Calu3 (cell line): ENCODE data around the gene PLEKHA5. TPM values are rescaled to one million over a fixed set of nuclear protein-coding genes. Genes with fewer than 3 reads are reported as not detected.

Source experiments
- BruUV-seq: library from RNA; stranded (reverse); fragments of 400-500 nt; replicated peaks from 2 replicates; lab custom pipeline; 2021; lab: Mats Ljungman, UMichigan
- CTCF ChIA-PET: fragments of 300-600 bp; sonication (Branson Sonifier 250); formaldehyde crosslinking; loops from one replicate; lab custom pipeline; 2022; ENCODE audit warnings: antibody characterized with exemption; lab: Charles Lee
- DNase-seq: peaks from one replicate; pipeline ENCODE4 v3.0.0; 2022
- H3K27ac Mint-ChIP-seq: one replicate; pipeline ENCODE4 v1.8.0; 2022; ENCODE audit warnings: mixed read lengths; ENCODE audit not compliant: unreplicated experiment
- H3K27me3 Mint-ChIP-seq: one replicate; pipeline ENCODE4 v1.8.0; 2022; ENCODE audit warnings: mixed read lengths; ENCODE audit not compliant: unreplicated experiment
- H3K36me3 Mint-ChIP-seq: one replicate; pipeline ENCODE4 v1.8.0; 2022; ENCODE audit warnings: mild to moderate bottlenecking, moderate library complexity, mixed read lengths; ENCODE audit not compliant: insufficient read depth, unreplicated experiment
- H3K4me1 Mint-ChIP-seq: one replicate; pipeline ENCODE4 v1.8.0; 2022; ENCODE audit warnings: mild to moderate bottlenecking, low read depth, mixed read lengths; ENCODE audit not compliant: unreplicated experiment
- H3K4me3 Mint-ChIP-seq: one replicate; pipeline ENCODE4 v1.8.0; 2022; ENCODE audit warnings: mild to moderate bottlenecking, low read depth, moderate library complexity, mixed read lengths; ENCODE audit not compliant: unreplicated experiment
- H3K9me3 Mint-ChIP-seq: one replicate; pipeline ENCODE4 v1.8.0; 2022; ENCODE audit warnings: low read depth, mixed read lengths; ENCODE audit not compliant: unreplicated experiment
- intact Hi-C: fragments of 100-400 bp; cut with micrococcal nuclease; formaldehyde crosslinking; loops from one replicate; pipeline ENCODE4 v1.10.0; 2022; ENCODE audit not compliant: unreplicated experiment
- total RNA-seq: library from RNA; stranded (reverse); gene quantifications from 2 replicates; pipeline ENCODE4 v1.2.3, GENCODE V29; 2022
- TF ChIP-seq, protein P1 (sequence below): fragments of 200-600 bp; IDR thresholded peaks from one replicate; pipeline ENCODE4 v1.8.0; 2022; ENCODE audit warnings: antibody characterized with exemption; ENCODE audit not compliant: unreplicated experiment

PLEKHA5 gene
- total RNA-seq, 1 experiment from 2014 or later: 57.9 TPM

DNA sequence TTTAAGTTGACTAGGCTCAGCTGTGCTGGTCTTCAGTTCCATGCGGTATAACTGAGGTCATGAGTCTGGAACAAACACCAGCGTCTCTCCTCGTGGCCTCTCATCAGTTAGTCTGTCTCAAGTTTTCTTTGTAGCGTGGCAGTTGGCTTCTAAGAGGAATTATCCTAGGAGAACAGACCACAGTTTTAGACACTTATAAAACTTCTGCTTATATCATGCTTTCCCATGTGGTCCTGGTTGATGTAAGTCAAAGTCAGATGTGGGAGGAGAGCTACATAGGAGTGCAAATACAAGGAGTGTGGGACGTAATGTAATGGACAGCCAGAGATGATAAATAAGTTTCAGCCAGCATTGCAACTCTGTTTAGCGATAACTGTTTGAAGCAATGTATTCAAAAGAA, 14.8 kb downstream of the PLEKHA5 start:
- TF ChIP-seq, protein P1, sequence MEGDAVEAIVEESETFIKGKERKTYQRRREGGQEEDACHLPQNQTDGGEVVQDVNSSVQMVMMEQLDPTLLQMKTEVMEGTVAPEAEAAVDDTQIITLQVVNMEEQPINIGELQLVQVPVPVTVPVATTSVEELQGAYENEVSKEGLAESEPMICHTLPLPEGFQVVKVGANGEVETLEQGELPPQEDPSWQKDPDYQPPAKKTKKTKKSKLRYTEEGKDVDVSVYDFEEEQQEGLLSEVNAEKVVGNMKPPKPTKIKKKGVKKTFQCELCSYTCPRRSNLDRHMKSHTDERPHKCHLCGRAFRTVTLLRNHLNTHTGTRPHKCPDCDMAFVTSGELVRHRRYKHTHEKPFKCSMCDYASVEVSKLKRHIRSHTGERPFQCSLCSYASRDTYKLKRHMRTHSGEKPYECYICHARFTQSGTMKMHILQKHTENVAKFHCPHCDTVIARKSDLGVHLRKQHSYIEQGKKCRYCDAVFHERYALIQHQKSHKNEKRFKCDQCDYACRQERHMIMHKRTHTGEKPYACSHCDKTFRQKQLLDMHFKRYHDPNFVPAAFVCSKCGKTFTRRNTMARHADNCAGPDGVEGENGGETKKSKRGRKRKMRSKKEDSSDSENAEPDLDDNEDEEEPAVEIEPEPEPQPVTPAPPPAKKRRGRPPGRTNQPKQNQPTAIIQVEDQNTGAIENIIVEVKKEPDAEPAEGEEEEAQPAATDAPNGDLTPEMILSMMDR: no peak
- Mint-ChIP-seq H3K4me1 (peaks cover 34% of the 10 kb centered on the region), H3K9me3 (no peaks in the 10 kb centered on the region), H3K27me3 (no peaks in the 10 kb centered on the region), H3K27ac (peak overlapping the region; percentile 35), H3K36me3 (no peaks in the 10 kb centered on the region), H3K4me3 (peak overlapping the region; percentile 6)
- CTCF ChIA-PET: no interaction called here
- intact Hi-C loops: no loop called here
- DNase-seq: no peak
- no TSS peak for BruUV-seq

DNA sequence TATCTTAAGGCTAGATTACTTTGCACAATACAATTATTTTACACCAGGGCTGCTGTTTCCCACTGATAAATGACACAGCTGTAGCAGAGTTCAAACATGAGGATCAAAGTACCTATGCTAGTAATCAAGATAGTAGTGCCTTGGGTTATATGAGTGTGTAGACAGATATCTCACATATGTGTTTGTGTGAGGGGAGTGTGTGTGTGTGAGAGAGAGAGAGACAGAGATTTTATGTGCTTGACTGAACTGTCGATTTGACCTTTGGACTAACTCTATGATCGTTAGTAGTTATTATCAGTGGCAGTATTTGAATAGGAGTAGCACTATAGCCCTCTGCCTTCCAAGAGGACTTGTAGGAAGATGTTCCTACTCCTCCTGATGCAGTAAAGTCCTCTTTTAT, 15.5 kb downstream of the PLEKHA5 start:
- no peaks in the 10 kb centered on the region for H3K36me3 Mint-ChIP-seq

DNA sequence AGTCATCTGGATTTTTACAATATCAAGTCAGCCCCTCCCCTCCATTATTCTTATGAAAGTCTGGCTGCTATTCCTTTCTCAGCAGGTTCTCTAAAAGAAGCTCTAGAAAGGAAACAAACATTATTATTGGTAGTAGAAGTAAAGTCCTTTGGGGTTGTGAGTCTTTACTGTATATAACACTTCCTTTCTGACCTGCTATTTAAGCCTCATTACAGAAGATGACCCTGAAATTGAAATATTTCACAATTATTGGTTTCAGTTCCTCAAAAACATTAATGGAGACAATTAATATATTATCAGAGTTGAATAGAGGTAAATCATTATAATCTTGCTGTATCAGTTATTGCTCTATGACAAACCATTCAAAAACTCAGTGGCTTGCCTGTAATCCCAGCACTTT, 19.3 kb downstream of the PLEKHA5 start:
- Mint-ChIP-seq H3K9me3 (peaks cover 4% of the 10 kb centered on the region), H3K27ac (no peak overlapping the region), H3K36me3 (peaks cover 5% of the 10 kb centered on the region), H3K27me3 (no peaks in the 10 kb centered on the region), H3K4me1 (peaks cover 37% of the 10 kb centered on the region), H3K4me3 (no peak overlapping the region)
- CTCF ChIA-PET: interaction anchor here (0.7 kb wide), 1 partner anchor 176 kb away, joined by 4 read pairs; no protein-coding TSS in a partner anchor
- intact Hi-C loops: no loop called here
- TF ChIP-seq, protein P1: no peak
- no TSS peak for BruUV-seq
- DNase-seq: no peak

More for the DNA sequence above, 15.5 kb downstream of the PLEKHA5 start:
- BruUV-seq: no TSS peak
- H3K4me1 Mint-ChIP-seq: peaks cover 27% of the 10 kb centered on the region
- H3K27me3 Mint-ChIP-seq: no peaks in the 10 kb centered on the region
- TF ChIP-seq, protein P1: no peak
- no peaks in the 10 kb centered on the region for H3K9me3 Mint-ChIP-seq
- no peak for DNase-seq
- CTCF ChIA-PET: no interaction called here
- intact Hi-C loops: no loop called here
- H3K27ac Mint-ChIP-seq: peak overlapping the region; percentile 35
- H3K4me3 Mint-ChIP-seq: peak overlapping the region; percentile 6

DNA sequence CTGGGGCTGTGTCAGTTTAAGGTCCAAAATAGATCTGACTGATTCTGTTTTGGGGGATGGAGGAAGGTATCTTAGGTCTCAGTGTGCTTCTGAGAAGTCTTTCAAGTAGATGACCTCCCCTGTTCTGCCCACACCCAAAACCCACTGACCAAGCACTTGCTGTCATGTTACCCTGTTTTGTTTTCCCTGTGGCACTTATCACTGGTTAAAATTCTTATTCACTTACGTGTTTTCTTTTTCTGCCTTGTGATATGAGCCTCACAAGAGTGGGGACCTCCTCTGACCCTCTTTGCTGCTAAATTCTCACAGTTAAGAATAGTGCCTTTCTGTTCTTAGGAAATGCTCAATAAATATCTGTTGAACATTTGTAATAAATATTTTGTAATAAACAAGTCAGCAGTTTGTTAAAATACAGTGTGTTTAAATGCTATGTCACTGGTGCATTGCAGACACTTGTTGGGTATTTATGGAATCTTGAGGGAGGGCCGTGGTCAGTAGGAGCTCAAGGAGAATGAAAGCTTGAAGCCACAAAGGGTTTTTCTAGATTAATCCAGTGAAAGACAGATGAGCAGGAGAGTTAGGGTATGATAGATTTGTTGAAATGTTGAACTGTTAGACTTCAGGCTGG, 20.9 kb downstream of the PLEKHA5 start:
- peak overlapping the region; percentile 0 for H3K27ac Mint-ChIP-seq
- intact Hi-C loops: no loop called here
- no TSS peak for BruUV-seq
- CTCF ChIA-PET: no interaction called here
- peaks cover 5% of the 10 kb centered on the region for H3K36me3 Mint-ChIP-seq
- no peak for DNase-seq
- TF ChIP-seq, protein P1: no peak
- peak overlapping the region; percentile 0 for H3K4me3 Mint-ChIP-seq
- peaks cover 33% of the 10 kb centered on the region for H3K4me1 Mint-ChIP-seq
- no peaks in the 10 kb centered on the region for H3K27me3 Mint-ChIP-seq
- peaks cover 4% of the 10 kb centered on the region for H3K9me3 Mint-ChIP-seq
